T-cell (primary cell): Measurements from ENCODE around the gene SMCO1. TPM values are rescaled to one million over a fixed set of nuclear protein-coding genes. Genes with fewer than 3 reads are reported as not detected.
"Not testable (repeated sequence)": the region's sequence is repeated elsewhere in the genome, so short reads cannot be mapped to it uniquely, and the experiment has no call there.

ENCODE experiments used
- ATAC-seq, 4 experiments: fragments of 200-7000 bp in 3 of 4; fragments of 150-1000 bp in 1 of 4; cut with Tn5 transposase; replicated peaks in 1 of 4; 1 replicate in 3 of 4; 2 replicates in 1 of 4; pipeline ENCODE4 v1.10.0; 2021; ENCODE audit warnings: moderate library complexity in 3 of 4, mild to moderate bottlenecking in 2 of 4, moderate number of reproducible peaks in 1 of 4
- CTCF ChIA-PET, 2 donors: fragments of 300-600 bp; sonication (Branson Sonifier 250); formaldehyde crosslinking; loops; one replicate each; lab custom pipeline; 2022; ENCODE audit warnings: antibody characterized with exemption in 2 of 2; lab: Charles Lee
- POLR2A ChIA-PET, 2 donors: fragments of 300-600 bp; sonication (Branson Sonifier 250); formaldehyde crosslinking; loops; one replicate each; lab custom pipeline; 2022; ENCODE audit warnings: antibody characterized with exemption in 2 of 2; lab: Charles Lee
- DNase-seq, 35 experiments: peaks; one replicate each; pipeline versions ENCODE4 v3.0.0 to v3.0.0-alpha.2; 2013 to 2023
- H3K27ac ChIP-seq: one replicate; pipeline ENCODE4 v1.5.1; 2013; ENCODE audit warnings: low read length
- H3K27me3 ChIP-seq, 2 experiments: replicated peaks in 1 of 2; 1 replicate in 1 of 2; 2 replicates in 1 of 2; pipeline versions ENCODE4 v1.6.1 to v1.7.0; 2013; ENCODE audit warnings: low read length in 1 of 2, mixed read lengths in 1 of 2; ENCODE audit not compliant: control insufficient read depth in 2 of 2, insufficient read depth in 2 of 2; ENCODE audit errors: extremely low read depth in 1 of 2
- H3K36me3 ChIP-seq, 2 donors: 1 replicate in 1 of 2; 2 replicates in 1 of 2; pipeline versions ENCODE4 v1.6.1 to v1.7.0; 2013; ENCODE audit warnings: low read length in 1 of 2; ENCODE audit not compliant: control insufficient read depth in 2 of 2, insufficient read depth in 1 of 2; ENCODE audit errors: extremely low read depth in 1 of 2
- H3K4me1 ChIP-seq, 2 experiments: 1 replicate in 1 of 2; 2 replicates in 1 of 2; pipeline versions ENCODE4 v1.6.1 to v1.7.0; 2013; ENCODE audit warnings: low read length in 2 of 2, mixed read lengths in 1 of 2; ENCODE audit not compliant: insufficient read depth in 2 of 2, control insufficient read depth in 1 of 2; ENCODE audit errors: extremely low read depth in 1 of 2
- H3K4me3 ChIP-seq, 2 donors: 1 replicate in 1 of 2; 2 replicates in 1 of 2; pipeline versions ENCODE4 v1.5.1 to v1.7.0; 2013; ENCODE audit warnings: mild to moderate bottlenecking in 2 of 2, low read length in 1 of 2, moderate library complexity in 1 of 2; ENCODE audit not compliant: control insufficient read depth in 1 of 2; ENCODE audit errors: extremely low read depth in 1 of 2
- H3K9me3 ChIP-seq: 2 replicates; pipeline ENCODE4 v1.7.0; 2013
- H3K27ac Mint-ChIP-seq, 2 donors: one replicate each; pipeline ENCODE4 v1.8.0; 2020 to 2021; ENCODE audit warnings: mild to moderate bottlenecking in 2 of 2, mixed read lengths in 2 of 2
- H3K27me3 Mint-ChIP-seq, 2 donors: one replicate each; pipeline ENCODE4 v1.8.0; 2021 to 2022; ENCODE audit warnings: mixed read lengths in 2 of 2
- H3K36me3 Mint-ChIP-seq: one replicate; pipeline ENCODE4 v1.8.0; 2021; ENCODE audit warnings: mixed read lengths
- H3K4me1 Mint-ChIP-seq, 3 donors: one replicate each; pipeline ENCODE4 v1.8.0; 2020 to 2022; ENCODE audit warnings: mixed read lengths in 3 of 3, mild to moderate bottlenecking in 1 of 3
- H3K4me3 Mint-ChIP-seq, 3 donors: one replicate each; pipeline ENCODE4 v1.8.0; 2020 to 2022; ENCODE audit warnings: mild to moderate bottlenecking in 3 of 3, mixed read lengths in 3 of 3, moderate library complexity in 3 of 3
- H3K9me3 Mint-ChIP-seq, 3 donors: one replicate each; pipeline ENCODE4 v1.8.0; 2020 to 2022; ENCODE audit warnings: mixed read lengths in 3 of 3
- WGBS: methylation state at CpG from one replicate; pipeline ENCODE4 v1.1.5; 2013; ENCODE audit warnings: missing lambda C conversion rate; ENCODE audit not compliant: insufficient coverage; 5-methylcytosine and 5-hydroxymethylcytosine counted together
- total RNA-seq, 35 experiments: library from RNA in 6 of 35; stranded (reverse) in 6 of 35; fragments of 120-200 nt in 1 of 35; gene quantifications; one replicate each; pipeline versions ENCODE4 v1.2.1 to v1.2.4 and lab custom pipeline; 2013 to 2026

SMCO1 gene
- total RNA-seq, 5 donors from 2014 or later (not counting 1 experiment from before 2014, with no cell fraction given) = not detected

GRCh38 chr3:196554205-196554604, 39.1 kb upstream of the SMCO1 start:
- no peak for ATAC-seq
- Mint-ChIP-seq H3K27ac (peak overlapping the region in 1 of 2 donors; percentile 64), H3K27me3 (no peaks in the 10 kb centered on the region), H3K36me3 (peaks cover 21% of the 10 kb centered on the region), H3K4me3 (no peak overlapping the region), H3K9me3 (peaks cover 0 to 5% (median 3%) of the 10 kb centered on the region in 3 donors), H3K4me1 (peaks cover 9 to 16% (median 11%) of the 10 kb centered on the region in 3 donors)
- Histone ChIP-seq H3K27me3 (no peaks in the 10 kb centered on the region), H3K27ac (no peak overlapping the region), H3K36me3 (peaks cover 0 to 7% of the 10 kb centered on the region in 2 donors), H3K4me1 (no peaks in the 10 kb centered on the region), H3K4me3 (no peak overlapping the region), H3K9me3 (no peaks in the 10 kb centered on the region)
- ChIA-PET POLR2A (interaction anchor here in 1 of 2 donors (0.6 kb wide), 1 partner anchor 481 kb away, joined by 4 read pairs; no protein-coding TSS in a partner anchor), CTCF (interaction anchor here in 1 of 2 donors (0.7 to 1.6 kb wide), 2 partner anchors 10 to 26 kb away, joined by 3 read pairs; no protein-coding TSS in a partner anchor)
- no CpG with 5 or more reads among the region's 3 CpGs for whole genome bisulfite sequencing
- no peak for DNase-seq

- Histone ChIP-seq H3K4me1 (no peaks in the 10 kb centered on the region), H3K9me3 (no peaks in the 10 kb centered on the region), H3K4me3 (no peak overlapping the region), H3K27me3 (no peaks in the 10 kb centered on the region), H3K36me3 (peaks cover 0 to 4% of the 10 kb centered on the region in 2 donors), H3K27ac (no peak overlapping the region)
- DNase-seq (no peak), ATAC-seq (no peak)
- ChIA-PET POLR2A (no interaction called here), CTCF (interaction anchor here in 1 of 2 donors (0.7 kb wide), 1 partner anchor 25 kb away, joined by 3 read pairs; no protein-coding TSS in a partner anchor)
- Mint-ChIP-seq H3K27me3 (no peaks in the 10 kb centered on the region), H3K9me3 (peaks cover 0 to 5% (median 3%) of the 10 kb centered on the region in 3 donors), H3K36me3 (peaks cover 16% of the 10 kb centered on the region), H3K4me3 (no peak overlapping the region), H3K4me1 (peaks cover 6 to 12% (median 6%) of the 10 kb centered on the region in 3 donors), H3K27ac (no peak overlapping the region)
- 99% methylated on average over 7 of the region's 9 CpGs for WGBS
Observed at GRCh38 chr3:196553551-196553950, 38.4 kb upstream of the SMCO1 start.

- Mint-ChIP-seq H3K4me3 (no peak overlapping the region), H3K36me3 (peaks cover 14% of the 10 kb centered on the region), H3K9me3 (peaks cover 5 to 10% (median 7%) of the 10 kb centered on the region in 3 donors), H3K27me3 (no peaks in the 10 kb centered on the region), H3K27ac (no peak overlapping the region), H3K4me1 (peaks cover 6 to 10% (median 6%) of the 10 kb centered on the region in 3 donors)
- Histone ChIP-seq H3K27ac (no peak overlapping the region), H3K9me3 (no peaks in the 10 kb centered on the region), H3K27me3 (no peaks in the 10 kb centered on the region), H3K36me3 (peaks cover 0 to 4% of the 10 kb centered on the region in 2 donors), H3K4me3 (no peak overlapping the region), H3K4me1 (no peaks in the 10 kb centered on the region)
- no peak for ATAC-seq
- CTCF ChIA-PET = no interaction called here
- POLR2A ChIA-PET = no interaction called here
- no CpG with 5 or more reads among the region's 5 CpGs for WGBS
- DNase-seq = no peak
Observed at GRCh38 chr3:196552253-196552652, 37.1 kb upstream of the SMCO1 start.

- CTCF ChIA-PET = not testable (repeated sequence)
- WGBS = 72% methylated on average over 2 of the region's 3 CpGs
Observed at GRCh38 chr3:196550172-196550571, 35.0 kb upstream of the SMCO1 start.

GRCh38 chr3:196549312-196549711, 34.2 kb upstream of the SMCO1 start:
- DNase-seq, POLR2A ChIA-PET, H3K4me3 ChIP-seq, H3K4me3 Mint-ChIP-seq, H3K9me3 ChIP-seq, H3K4me1 ChIP-seq, H3K4me1 Mint-ChIP-seq, H3K27me3 Mint-ChIP-seq, H3K27me3 ChIP-seq, H3K27ac ChIP-seq, ATAC-seq, H3K27ac Mint-ChIP-seq, H3K36me3 ChIP-seq, CTCF ChIA-PET, H3K36me3 Mint-ChIP-seq: not testable (repeated sequence)
- peaks cover 5 to 10% (median 7%) of the 10 kb centered on the region in 3 donors for H3K9me3 Mint-ChIP-seq
- 100% methylated on average over 1 of the region's 1 CpG for WGBS

More at GRCh38 chr3:196550172-196550571, 35.0 kb upstream of the SMCO1 start:
- H3K36me3 ChIP-seq, H3K4me3 ChIP-seq, POLR2A ChIA-PET, DNase-seq, H3K4me3 Mint-ChIP-seq, H3K27ac ChIP-seq, H3K9me3 ChIP-seq, H3K4me1 ChIP-seq, H3K27me3 ChIP-seq, H3K27me3 Mint-ChIP-seq, ATAC-seq, H3K36me3 Mint-ChIP-seq, H3K27ac Mint-ChIP-seq, H3K4me1 Mint-ChIP-seq: not testable (repeated sequence)
- H3K9me3 Mint-ChIP-seq = peaks cover 5 to 10% (median 7%) of the 10 kb centered on the region in 3 donors

GRCh38 chr3:196547067-196547466, 31.9 kb upstream of the SMCO1 start:
- no peak for ATAC-seq
- Mint-ChIP-seq H3K4me3 (no peak overlapping the region), H3K27ac (no peak overlapping the region), H3K36me3 (peaks cover 2% of the 10 kb centered on the region), H3K27me3 (peaks cover 0 to 4% of the 10 kb centered on the region in 2 donors), H3K4me1 (no peaks in the 10 kb centered on the region), H3K9me3 (peaks cover 5 to 10% (median 7%) of the 10 kb centered on the region in 3 donors)
- Histone ChIP-seq H3K4me3 (no peak overlapping the region), H3K27me3 (no peaks in the 10 kb centered on the region), H3K9me3 (no peaks in the 10 kb centered on the region), H3K4me1 (no peaks in the 10 kb centered on the region), H3K27ac (no peak overlapping the region), H3K36me3 (no peaks in the 10 kb centered on the region)
- no CpG with 5 or more reads among the region's 2 CpGs for WGBS
- DNase-seq = no peak
- CTCF ChIA-PET = no interaction called here
- POLR2A ChIA-PET = no interaction called here
